ENCODE data around the gene NOTCH1.

The NOTCH1 gene

DNA sequence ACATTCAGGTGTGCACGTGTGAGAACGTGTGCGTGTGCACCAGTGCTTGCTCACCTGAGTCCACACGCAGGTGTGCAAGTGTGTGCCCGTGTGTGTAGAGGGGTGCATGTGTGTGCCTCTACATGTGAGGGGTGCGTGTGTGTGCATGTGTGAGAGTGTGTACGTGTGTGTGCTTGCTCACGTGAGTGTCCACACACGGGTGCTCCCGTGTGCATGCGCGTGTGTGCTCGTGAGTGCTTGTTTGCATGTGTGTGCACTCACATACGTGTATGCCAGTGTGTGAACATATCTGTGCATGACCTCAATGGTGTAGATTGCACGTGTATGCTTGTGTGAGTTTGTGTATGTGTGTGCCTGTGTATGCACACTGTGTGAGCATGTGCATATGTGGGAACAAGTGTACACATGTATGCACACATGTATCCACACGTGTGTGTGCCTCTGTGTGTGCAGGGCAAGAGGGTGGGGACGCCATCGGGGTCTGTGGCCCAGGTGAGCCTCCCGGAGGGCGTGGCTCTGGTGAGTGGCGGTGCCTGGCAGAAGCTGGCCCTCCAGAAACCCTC, 40.6 kb upstream of the NOTCH1 start:
- no peak for TF ChIP-seq EZH2phosphoT487 (IDR thresholded peaks at IDR 0.05; ENCODE audit: low read depth)
- TF ChIP-seq, protein P1, sequence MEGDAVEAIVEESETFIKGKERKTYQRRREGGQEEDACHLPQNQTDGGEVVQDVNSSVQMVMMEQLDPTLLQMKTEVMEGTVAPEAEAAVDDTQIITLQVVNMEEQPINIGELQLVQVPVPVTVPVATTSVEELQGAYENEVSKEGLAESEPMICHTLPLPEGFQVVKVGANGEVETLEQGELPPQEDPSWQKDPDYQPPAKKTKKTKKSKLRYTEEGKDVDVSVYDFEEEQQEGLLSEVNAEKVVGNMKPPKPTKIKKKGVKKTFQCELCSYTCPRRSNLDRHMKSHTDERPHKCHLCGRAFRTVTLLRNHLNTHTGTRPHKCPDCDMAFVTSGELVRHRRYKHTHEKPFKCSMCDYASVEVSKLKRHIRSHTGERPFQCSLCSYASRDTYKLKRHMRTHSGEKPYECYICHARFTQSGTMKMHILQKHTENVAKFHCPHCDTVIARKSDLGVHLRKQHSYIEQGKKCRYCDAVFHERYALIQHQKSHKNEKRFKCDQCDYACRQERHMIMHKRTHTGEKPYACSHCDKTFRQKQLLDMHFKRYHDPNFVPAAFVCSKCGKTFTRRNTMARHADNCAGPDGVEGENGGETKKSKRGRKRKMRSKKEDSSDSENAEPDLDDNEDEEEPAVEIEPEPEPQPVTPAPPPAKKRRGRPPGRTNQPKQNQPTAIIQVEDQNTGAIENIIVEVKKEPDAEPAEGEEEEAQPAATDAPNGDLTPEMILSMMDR (IDR thresholded peaks at IDR 0.05; ENCODE audit: low read depth, low read length), result no peak
- peaks cover 4% of the 10 kb centered on the region; the same call in 1 of the 2 replicates for H3K4me1 ChIP-seq (ENCODE audit: low read length)
- H3K4me2 ChIP-seq (ENCODE audit: low read length), result no peak overlapping the region

DNA sequence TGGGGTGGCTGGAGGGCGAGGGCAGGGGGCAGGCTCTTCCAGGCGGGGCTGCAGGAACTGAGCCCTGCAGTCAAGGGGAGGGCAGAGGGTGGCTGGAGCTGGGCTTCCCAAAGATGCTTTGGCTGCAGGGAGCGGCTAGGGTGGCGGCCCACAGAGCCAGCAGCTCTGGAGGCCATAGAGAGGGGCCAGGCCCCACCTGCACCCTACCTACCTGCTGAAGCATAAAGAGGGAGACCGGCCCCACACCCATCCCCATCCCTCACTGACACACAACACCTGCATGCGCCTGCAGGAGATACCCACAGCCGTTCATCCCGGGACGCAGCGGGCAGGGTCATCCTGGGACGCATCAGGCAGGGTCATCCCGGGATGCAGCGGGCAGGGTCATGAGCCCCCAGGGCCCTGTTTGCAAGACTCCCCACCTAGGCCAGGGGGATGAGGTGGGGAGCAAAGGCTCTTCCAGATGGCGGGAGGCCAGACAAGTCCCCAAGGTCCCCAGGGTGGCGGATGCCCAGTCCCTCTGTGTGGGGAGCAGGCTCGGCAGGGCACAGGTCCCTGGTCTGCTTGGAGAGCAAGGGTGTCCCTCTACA, 39.8 kb upstream of the NOTCH1 start:
- no peak overlapping the region for H3K4me2 ChIP-seq (ENCODE audit: low read length)
- no peaks in the 10 kb centered on the region for H4K20me1 ChIP-seq (ENCODE audit: insufficient read depth, low read length)
- TF ChIP-seq, protein P1 (IDR thresholded peaks at IDR 0.05; ENCODE audit: low read depth, low read length), result no peak
- TF ChIP-seq EZH2phosphoT487 (IDR thresholded peaks at IDR 0.05; ENCODE audit: low read depth), result no peak
- no peak overlapping the region for H2AFZ ChIP-seq (ENCODE audit: low read depth, low read length)
- peaks cover 1% of the 10 kb centered on the region for H3K27me3 ChIP-seq (ENCODE audit: low read depth, low read length)
- H3K4me1 ChIP-seq (ENCODE audit: low read length), result peaks cover 4% of the 10 kb centered on the region; the same call in 1 of the 2 replicates
- peaks cover 10% of the 10 kb centered on the region for H3K9me3 ChIP-seq (ENCODE audit: insufficient read depth, low read length)
- no peaks in the 10 kb centered on the region for H3K36me3 ChIP-seq (replicated peaks; ENCODE audit: low read depth, low read length)
- no peak overlapping the region for H3K9ac ChIP-seq (ENCODE audit: low read length)
- H3K79me2 ChIP-seq (ENCODE audit: low read length), result no peaks in the 10 kb centered on the region
- H3K27ac ChIP-seq (ENCODE audit: low read length), result no peak overlapping the region
- H3K4me3 ChIP-seq (ENCODE audit: low read length), result no peak overlapping the region

More for the DNA sequence above, 40.6 kb upstream of the NOTCH1 start:
- no peaks in the 10 kb centered on the region for H3K79me2 ChIP-seq (ENCODE audit: low read length)
- H3K9me3 ChIP-seq (ENCODE audit: insufficient read depth, low read length), result peaks cover 9% of the 10 kb centered on the region
- H3K27me3 ChIP-seq (ENCODE audit: low read depth, low read length), result peaks cover 9% of the 10 kb centered on the region
- H3K27ac ChIP-seq (ENCODE audit: low read length), result no peak overlapping the region
- H3K36me3 ChIP-seq (replicated peaks; ENCODE audit: low read depth, low read length), result no peaks in the 10 kb centered on the region
- no peak overlapping the region for H3K9ac ChIP-seq (ENCODE audit: low read length)
- no peak overlapping the region for H2AFZ ChIP-seq (ENCODE audit: low read depth, low read length)
- no peaks in the 10 kb centered on the region for H4K20me1 ChIP-seq (ENCODE audit: insufficient read depth, low read length)
- H3K4me3 ChIP-seq (ENCODE audit: low read length), result no peak overlapping the region

DNA sequence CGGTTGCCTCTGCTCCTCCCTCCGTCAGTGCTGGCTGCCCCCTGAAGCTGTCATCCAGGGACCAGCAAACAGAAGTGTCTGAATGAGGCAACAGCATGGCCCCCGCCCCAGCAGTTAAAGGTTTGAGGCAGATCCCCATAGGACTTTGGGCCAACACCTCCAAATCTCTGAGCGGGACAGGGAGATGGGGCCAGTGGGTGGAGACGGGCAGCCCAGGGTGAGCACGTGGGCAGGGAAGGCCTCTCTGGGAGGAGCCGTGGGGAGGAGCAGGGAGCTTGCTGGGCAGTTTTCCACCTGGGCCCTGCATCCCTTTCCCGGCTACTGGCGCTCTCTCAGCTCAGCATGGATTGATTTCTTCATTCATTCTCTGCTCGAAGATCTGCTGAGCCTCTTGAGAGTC, 39.1 kb upstream of the NOTCH1 start:
- H3K27me3 ChIP-seq (ENCODE audit: low read depth, low read length), result no peaks in the 10 kb centered on the region
- no peaks in the 10 kb centered on the region for H4K20me1 ChIP-seq (ENCODE audit: insufficient read depth, low read length)
- peaks cover 10% of the 10 kb centered on the region for H3K9me3 ChIP-seq (ENCODE audit: insufficient read depth, low read length)
- no peak overlapping the region for H3K4me2 ChIP-seq (ENCODE audit: low read length)
- no peaks in the 10 kb centered on the region for H3K79me2 ChIP-seq (ENCODE audit: low read length)
- no peak overlapping the region for H2AFZ ChIP-seq (ENCODE audit: low read depth, low read length)
- TF ChIP-seq, protein P1 (IDR thresholded peaks at IDR 0.05; ENCODE audit: low read depth, low read length), result no peak
- TF ChIP-seq EZH2phosphoT487 (IDR thresholded peaks at IDR 0.05; ENCODE audit: low read depth), result no peak
- no peak overlapping the region for H3K4me3 ChIP-seq (ENCODE audit: low read length)
- H3K4me1 ChIP-seq (ENCODE audit: low read length), result peaks cover 4% of the 10 kb centered on the region; the same call in 1 of the 2 replicates
- no peak overlapping the region for H3K27ac ChIP-seq (ENCODE audit: low read length)
- H3K36me3 ChIP-seq (replicated peaks; ENCODE audit: low read depth, low read length), result no peaks in the 10 kb centered on the region
- no peak overlapping the region for H3K9ac ChIP-seq (ENCODE audit: low read length)

DNA sequence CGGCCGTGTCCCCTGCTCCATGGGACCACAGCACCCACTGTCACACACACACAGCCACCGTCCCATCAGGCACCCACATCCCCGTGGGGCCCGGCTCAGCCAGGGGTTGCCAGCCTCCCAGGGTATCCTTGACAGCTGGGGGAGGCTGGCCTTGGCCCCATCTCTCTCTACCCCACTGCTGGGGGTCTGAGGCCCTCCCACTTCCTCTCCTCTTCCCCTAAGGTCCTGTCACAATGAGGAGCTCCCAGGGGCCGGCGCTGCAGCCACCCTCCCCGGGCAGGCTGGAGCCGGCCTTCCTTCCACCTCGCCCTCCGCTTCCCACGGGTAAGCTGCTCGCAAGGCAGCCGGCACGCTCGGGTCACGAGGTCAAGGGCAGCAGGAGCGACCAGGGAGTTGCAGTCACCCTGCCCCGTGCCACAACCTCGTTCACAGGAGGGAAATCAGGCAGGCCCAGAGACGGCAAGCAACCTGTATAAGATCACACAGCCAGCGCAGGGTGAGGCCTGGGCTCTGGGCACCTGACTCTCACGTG, 38.6 kb upstream of the NOTCH1 start:
- Histone ChIP-seq H3K79me2 (ENCODE audit: low read length) (no peaks in the 10 kb centered on the region), H3K9me3 (ENCODE audit: insufficient read depth, low read length) (peaks cover 10% of the 10 kb centered on the region), H2AFZ (ENCODE audit: low read depth, low read length) (no peak overlapping the region), H3K4me3 (ENCODE audit: low read length) (no peak overlapping the region), H3K9ac (ENCODE audit: low read length) (no peak overlapping the region), H3K27me3 (ENCODE audit: low read depth, low read length) (no peaks in the 10 kb centered on the region), H3K27ac (ENCODE audit: low read length) (no peak overlapping the region), H3K36me3 (replicated peaks; ENCODE audit: low read depth, low read length) (no peaks in the 10 kb centered on the region), H3K4me2 (ENCODE audit: low read length) (no peak overlapping the region), H4K20me1 (ENCODE audit: insufficient read depth, low read length) (no peaks in the 10 kb centered on the region), H3K4me1 (ENCODE audit: low read length) (peaks cover 8% of the 10 kb centered on the region; the same call in 1 of the 2 replicates)
- TF ChIP-seq EZH2phosphoT487 (IDR thresholded peaks at IDR 0.05; ENCODE audit: low read depth), result no peak
- TF ChIP-seq, protein P1 (IDR thresholded peaks at IDR 0.05; ENCODE audit: low read depth, low read length), result no peak
